Activated naive CD8-positive, alpha-beta T cell treated with anti-CD3 and anti-CD28 coated beads, Interleukin-2, amount 50 U/mL, for 16 hours (primary cell): Measurements from ENCODE around the gene FBXL13.

Experiments
- DNase-seq: peaks from one replicate; pipeline ENCODE4 v3.0.0-alpha.2; 2020; ENCODE audit warnings: low read depth, low spot score

FBXL13 gene

GRCh38 chr7:102896585-102896984, 178.0 kb downstream of the FBXL13 start:
- no peak for DNase-seq

DNA sequence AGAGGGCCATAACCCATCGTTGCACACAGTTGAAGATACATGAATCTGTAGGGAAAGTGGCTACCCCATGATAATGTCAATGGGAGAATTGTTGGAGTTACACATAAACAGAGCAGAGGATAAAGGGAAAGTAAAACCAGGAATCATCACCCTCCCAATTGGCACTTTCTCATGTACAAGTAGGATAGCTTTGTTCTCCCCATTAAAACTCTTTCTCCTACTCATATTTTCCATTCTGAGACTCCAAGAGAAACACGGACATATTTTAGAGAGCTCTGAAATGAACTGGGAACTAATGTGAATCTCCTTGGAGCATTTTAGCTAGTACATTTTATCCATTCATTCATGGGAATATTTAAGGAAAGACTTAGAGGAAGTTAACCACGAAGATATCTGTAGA, 179.0 kb downstream of the FBXL13 start:
- DNase-seq: no peak

DNA sequence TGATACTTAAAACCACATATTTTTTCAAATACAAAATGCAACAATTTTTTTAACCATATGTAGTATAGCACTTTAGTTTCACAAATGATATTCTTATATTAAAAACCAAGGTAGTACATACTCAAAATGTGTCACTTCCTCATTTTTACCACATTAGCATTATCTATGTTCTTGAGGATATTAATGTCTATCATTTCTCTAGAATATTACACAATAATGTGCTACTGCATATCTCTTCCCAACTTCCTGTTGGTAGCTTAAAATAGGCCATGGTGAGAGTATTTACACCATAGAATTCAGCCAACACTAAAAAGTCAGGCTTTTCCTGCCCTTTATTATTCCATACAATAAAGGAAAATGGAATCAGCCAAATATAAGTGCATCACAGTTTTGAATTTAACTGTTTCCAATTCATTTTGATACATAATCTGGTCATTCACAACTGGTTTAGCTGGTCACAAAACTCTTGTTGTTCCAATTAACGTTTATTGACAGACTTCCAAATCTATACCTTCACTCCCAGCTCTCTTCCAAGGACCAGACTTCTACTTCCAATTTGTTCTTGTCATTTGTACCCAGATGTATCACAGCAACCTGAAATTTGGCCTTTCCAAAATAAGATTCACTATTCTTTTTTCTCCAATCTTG, 181.8 kb downstream of the FBXL13 start:
- DNase-seq: no peak

DNA sequence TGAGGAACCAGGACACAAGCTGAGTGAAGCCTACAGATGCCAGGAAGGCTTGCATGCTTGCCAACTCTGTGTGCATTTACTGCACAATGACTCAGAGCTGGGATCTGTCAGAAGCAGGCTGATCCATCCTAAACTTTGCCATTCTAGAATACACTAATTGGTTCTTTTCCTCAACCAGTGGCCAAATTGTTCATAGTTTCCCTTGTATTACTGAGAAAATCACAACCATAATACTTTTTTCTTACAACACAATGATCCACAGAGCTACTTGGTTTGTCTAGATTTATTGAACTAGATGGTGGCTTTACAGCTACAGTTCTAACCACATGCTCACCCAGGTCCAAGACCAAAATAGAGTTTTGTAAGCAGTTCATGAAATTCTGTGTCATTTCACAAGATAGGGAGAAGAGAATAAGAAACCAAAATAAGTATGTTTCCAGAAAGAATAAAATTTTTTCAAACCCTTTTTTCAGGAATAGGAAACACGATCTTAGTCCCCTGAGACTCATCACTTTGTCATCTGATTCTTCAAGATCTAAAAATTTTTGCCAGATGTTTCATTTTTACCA, 182.8 kb downstream of the FBXL13 start:
- no peak for DNase-seq

- no peak for DNase-seq
Observed at GRCh38 chr7:102890971-102891692, 183.5 kb downstream of the FBXL13 start.

- no peak for DNase-seq
Observed at GRCh38 chr7:102890292-102890970, 184.2 kb downstream of the FBXL13 start.

DNA sequence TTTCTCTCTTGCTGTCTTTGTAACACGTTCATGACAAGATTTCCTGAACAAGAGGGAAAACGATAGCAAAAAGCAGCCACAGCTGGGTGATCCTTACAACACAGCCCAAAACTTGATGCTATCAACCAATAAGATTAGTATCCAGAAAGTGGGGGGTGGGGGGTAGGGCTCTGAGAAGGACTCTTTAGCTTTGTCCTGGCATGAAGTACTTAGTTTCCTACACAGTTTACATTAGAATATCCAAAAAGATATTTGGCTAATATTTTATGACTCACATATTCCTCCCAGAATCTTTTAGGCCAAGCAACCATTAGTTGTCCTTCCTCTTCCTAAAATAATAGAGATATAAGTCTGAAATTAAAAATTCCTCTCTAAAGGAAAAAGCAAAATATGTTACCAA, 184.7 kb downstream of the FBXL13 start:
- no peak for DNase-seq

GRCh38 chr7:102888561-102889233, 185.9 kb downstream of the FBXL13 start:
- DNase-seq: no peak

DNA sequence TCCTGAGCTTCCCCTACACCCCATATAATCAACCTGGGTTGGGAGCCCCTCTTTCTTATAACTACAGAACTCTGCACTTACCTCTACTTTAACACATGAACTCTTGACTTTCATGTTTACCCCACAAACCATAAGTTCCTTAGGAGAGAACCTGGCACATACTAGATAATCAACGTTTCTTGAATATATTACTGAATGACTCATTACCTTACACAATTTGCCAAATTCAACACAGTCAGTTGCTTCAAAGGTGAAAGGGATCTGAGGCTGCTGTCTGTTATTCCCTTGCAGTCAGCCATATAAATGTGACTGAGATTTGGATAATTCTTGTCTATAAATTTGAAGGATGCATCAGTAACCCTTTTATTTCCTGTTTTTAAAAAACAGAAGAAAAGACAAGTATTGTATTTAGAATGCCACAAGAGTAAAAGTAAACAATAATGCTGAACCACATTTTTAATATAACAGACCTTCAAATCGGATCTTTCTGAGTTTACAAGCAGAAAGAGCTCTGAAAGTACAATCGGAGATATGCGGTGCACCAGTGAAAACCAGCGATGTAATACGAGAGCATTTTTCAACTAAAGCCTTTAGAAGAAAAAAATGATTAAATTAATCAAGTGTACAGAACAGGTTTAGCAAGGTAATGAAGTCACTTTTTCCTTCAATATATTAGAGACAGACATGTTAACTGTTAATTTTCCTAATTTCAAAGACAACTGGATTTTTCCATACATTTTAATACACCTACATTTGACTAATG, 191.3 kb downstream of the FBXL13 start:
- DNase-seq: no peak

DNA sequence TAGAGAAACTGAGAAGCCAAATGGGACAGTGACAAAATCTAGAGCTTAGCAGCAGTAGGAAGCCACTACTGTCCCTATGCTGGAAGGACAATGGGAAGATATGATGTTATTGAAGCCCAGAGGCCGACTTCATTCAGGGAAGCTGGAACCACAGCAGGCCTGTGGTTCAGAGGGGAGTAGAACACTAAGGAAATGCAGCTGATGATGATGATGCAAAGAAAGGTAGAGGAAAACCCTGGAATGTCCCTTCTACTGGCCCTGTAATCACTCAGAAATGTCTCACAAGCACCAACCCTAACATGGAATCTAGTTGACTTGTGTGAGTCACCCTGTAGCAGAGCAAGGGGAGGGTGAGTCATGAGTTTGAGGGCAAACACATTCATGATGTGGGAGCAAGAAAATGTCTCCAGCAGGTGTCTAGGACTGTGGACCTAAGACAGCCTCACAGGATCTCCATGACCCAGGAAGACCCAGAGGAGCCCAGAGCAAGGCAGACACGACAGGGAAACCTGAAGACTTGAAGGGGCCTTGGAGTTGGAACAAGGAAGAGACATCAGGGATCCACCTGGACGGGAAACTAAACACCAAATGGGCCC, 198.8 kb downstream of the FBXL13 start:
- DNase-seq: no peak

- DNase-seq: no peak
Observed at GRCh38 chr7:102874966-102875365, 199.6 kb downstream of the FBXL13 start.

- no peak for DNase-seq
Observed at GRCh38 chr7:102874166-102874829, 200.3 kb downstream of the FBXL13 start.

GRCh38 chr7:102873470-102874165, 201.0 kb downstream of the FBXL13 start:
- DNase-seq: no peak

- DNase-seq: no peak
Observed at GRCh38 chr7:102872460-102872859, 202.1 kb downstream of the FBXL13 start.

- DNase-seq: no peak
Observed at GRCh38 chr7:102869195-102869594, 205.4 kb downstream of the FBXL13 start.

DNA sequence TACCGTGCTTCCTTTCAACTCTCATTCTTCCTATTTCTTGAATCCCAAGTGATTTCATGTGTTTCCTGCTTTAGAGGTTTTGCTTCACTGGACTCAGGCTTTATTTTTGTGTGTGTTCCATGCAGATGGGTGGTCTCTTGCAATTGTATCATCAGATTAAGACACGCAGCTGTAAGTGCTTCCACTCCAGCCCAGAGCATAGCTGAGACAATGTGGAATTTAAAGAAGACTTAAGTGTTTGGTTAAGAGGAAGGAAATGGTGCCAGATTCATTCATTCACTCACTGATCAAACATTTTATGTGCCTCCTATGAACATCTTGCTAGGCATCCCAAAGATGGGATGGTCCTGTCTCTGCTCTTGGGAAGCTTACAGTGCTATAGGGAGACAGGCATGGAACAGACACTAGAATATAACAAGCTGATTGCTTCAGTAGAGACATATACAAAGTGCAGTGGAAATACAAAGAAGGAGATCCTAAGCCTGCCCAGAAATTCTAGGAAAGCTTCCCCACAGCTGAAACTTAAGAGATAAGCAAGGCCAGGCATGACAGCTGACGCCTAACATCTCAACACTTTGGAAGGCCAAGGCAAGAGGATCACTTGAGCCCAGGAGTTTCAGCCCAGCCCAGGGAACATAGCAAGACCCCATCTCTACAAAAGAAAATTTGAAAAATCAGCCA, 207.9 kb downstream of the FBXL13 start:
- DNase-seq: no peak

DNA sequence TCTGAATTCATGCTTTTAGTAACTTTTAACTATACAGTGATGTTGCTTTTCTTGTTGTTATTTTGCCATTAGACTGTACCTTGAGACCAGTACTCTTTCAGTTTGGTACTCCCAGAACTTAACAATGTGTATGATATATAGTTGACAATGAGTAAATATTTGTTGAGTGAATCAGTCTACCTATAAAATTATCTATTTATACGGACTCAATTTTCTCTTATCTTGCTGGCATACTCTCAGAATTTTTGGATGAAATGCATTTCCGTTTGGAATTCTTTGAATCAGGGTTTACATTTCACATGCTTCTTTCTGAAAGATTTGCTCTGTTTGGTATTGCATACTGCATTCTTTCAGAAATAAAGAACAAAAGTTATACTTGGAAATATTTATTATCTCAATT, 209.6 kb downstream of the FBXL13 start:
- no peak for DNase-seq

DNA sequence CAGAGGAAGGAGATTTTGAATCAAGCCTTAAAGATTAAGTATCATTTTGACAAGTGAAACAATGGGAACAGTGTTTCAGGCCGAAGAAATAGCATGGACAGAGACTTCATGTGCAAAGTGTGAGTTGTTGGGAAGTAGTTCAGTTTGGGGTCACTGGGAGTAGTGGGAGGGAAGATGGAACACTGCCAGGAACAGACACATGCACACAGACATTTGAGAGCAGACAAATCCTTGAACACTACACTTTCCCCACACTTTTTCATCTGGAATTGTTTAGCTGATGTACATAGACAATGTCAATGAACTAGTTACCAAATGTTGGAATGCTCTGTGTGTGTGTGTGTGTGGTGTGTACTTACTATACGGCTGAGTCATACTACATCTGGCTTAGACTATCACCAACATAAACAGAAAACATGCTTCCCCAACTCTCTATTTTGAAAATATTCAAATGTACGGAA, 214.2 kb downstream of the FBXL13 start:
- DNase-seq: no peak

DNA sequence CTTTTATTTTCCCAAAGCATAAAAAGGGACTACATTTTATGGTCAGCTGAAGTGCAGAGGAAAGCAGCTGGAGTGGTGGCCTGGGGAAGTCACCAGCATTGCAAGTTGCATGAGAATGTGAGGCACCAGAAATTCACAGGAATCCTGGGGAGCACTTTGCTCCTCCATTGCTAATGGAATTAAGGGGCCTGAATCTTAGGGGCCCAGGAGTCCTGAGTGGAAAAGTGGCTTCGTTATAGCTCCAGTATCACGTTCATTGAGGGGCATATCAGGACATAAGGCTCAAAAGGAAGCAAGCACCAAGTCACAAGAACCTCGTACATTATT, 214.8 kb downstream of the FBXL13 start:
- DNase-seq: no peak
